HEK293T (cell line): ENCODE results near the gene TMEM121B.
A peak's percentile ranks its signal among the peaks of the same experiment; 100 is the strongest.

Source experiments
- CTBP1 ChIP-seq: fragments of 450-650 bp; IDR thresholded peaks from 2 replicates; pipeline ENCODE4 v1.6.1; 2016; ENCODE audit warnings: borderline replicate concordance
- SUZ12 ChIP-seq: fragments of 450-650 bp; IDR thresholded peaks from 2 replicates; pipeline ENCODE4 v1.6.1; 2016; ENCODE audit warnings: mild to moderate bottlenecking
- TF ChIP-seq, protein P1 (sequence below): fragments of 450-650 bp; IDR thresholded peaks from 2 replicates; pipeline ENCODE4 v1.6.1; 2016

DNA sequence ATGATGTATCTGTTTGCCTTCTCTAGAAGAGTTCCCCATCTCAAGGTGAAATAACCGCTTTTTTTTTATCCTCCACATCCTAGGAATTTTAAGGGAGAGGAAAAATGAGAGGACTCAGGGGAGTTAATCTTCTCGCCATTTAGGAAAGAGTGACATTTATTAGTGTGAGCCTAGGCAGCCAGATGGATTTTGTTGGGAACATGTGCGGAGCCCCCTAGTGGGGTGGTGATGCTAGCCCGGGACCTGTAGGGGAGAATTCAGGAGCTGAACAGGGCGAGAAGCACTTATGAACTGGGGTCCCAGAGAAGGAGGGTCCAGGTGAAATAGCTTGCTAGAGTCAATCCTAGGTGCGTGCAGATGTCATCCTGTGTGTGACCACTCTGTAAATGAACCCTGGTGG lies 25.6 kb downstream of the TMEM121B start:
- TF ChIP-seq CTBP1: no peak
- TF ChIP-seq, protein P1, sequence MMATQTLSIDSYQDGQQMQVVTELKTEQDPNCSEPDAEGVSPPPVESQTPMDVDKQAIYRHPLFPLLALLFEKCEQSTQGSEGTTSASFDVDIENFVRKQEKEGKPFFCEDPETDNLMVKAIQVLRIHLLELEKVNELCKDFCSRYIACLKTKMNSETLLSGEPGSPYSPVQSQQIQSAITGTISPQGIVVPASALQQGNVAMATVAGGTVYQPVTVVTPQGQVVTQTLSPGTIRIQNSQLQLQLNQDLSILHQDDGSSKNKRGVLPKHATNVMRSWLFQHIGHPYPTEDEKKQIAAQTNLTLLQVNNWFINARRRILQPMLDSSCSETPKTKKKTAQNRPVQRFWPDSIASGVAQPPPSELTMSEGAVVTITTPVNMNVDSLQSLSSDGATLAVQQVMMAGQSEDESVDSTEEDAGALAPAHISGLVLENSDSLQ: peak; percentile 64
- no peak for TF ChIP-seq SUZ12
